DOHH2 (cell line): ENCODE results near the gene UBE2V1.

Experiments
- EZH2phosphoT487 ChIP-seq: fragments of 200-600 bp; sonication (generic); IDR thresholded peaks from 2 replicates; pipeline ENCODE4 v1.6.1; 2017; ENCODE audit warnings: borderline replicate concordance, mild to moderate bottlenecking, antibody characterized with exemption, low read length, moderate library complexity, mixed read lengths
- TF ChIP-seq, protein P1 (sequence below): fragments of 200-600 bp; sonication (generic); IDR thresholded peaks from one replicate; pipeline ENCODE4 v1.5.1; 2014; ENCODE audit warnings: antibody characterized with exemption, mild to moderate bottlenecking, low read depth, low read length; ENCODE audit not compliant: poor library complexity, severe bottlenecking

DNA sequence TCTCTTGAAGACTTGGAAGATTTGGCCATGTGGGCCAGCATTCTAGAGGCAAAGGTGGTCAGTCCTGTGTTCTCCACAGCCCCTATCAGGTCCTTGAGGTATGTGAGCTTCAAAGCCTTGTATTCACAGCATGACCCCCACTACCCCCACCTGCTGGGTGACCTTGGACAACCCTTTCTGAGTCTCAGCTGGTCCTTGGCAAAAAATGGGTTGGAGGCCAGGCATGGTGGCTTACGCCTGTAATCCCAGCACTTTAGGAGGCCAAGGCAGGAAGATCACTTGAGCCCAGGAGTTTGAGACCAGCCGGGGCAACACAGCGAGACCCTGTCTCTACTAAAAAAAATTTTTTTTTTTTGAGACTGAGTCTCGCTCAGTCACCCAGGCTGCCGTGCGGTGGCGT is 42.6 kb downstream of the UBE2V1 start:
- TF ChIP-seq, protein P1, sequence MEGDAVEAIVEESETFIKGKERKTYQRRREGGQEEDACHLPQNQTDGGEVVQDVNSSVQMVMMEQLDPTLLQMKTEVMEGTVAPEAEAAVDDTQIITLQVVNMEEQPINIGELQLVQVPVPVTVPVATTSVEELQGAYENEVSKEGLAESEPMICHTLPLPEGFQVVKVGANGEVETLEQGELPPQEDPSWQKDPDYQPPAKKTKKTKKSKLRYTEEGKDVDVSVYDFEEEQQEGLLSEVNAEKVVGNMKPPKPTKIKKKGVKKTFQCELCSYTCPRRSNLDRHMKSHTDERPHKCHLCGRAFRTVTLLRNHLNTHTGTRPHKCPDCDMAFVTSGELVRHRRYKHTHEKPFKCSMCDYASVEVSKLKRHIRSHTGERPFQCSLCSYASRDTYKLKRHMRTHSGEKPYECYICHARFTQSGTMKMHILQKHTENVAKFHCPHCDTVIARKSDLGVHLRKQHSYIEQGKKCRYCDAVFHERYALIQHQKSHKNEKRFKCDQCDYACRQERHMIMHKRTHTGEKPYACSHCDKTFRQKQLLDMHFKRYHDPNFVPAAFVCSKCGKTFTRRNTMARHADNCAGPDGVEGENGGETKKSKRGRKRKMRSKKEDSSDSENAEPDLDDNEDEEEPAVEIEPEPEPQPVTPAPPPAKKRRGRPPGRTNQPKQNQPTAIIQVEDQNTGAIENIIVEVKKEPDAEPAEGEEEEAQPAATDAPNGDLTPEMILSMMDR, result no peak
- no peak for TF ChIP-seq EZH2phosphoT487
